OCI-LY1 (cell line): ENCODE results near the gene CHRM4.
A peak's percentile ranks its signal among the peaks of the same experiment; 100 is the strongest.

Source experiments
- CTCF ChIP-seq: fragments of 200-600 bp; sonication (generic), shearing (Covaris generic); IDR thresholded peaks from 2 replicates; pipeline ENCODE4 v1.5.1; 2017; ENCODE audit warnings: mild to moderate bottlenecking, antibody characterized with exemption, low read length, moderate library complexity, mixed read lengths
- EZH2 ChIP-seq: fragments of 200-600 bp; sonication (generic), shearing (Covaris generic); IDR thresholded peaks from 2 replicates; pipeline ENCODE4 v1.8.0; 2017; ENCODE audit warnings: borderline replicate concordance, mixed run types, mild to moderate bottlenecking, antibody characterized with exemption, low read length, moderate library complexity, mixed read lengths

- TF ChIP-seq CTCF (peak; percentile 35; the same call in 1 of the 2 replicates), EZH2 (no peak)
Measured at GRCh38 chr11:46410021-46410420, 18.4 kb upstream of the CHRM4 start.
